GM12864 (cell line): ENCODE measurements around the gene RGS1.

Experiments
- DNase-seq: peaks from one replicate; pipeline ENCODE4 v3.0.0-alpha.2; 2011; ENCODE audit warnings: low read depth
- H3K4me3 ChIP-seq: 2 replicates; pipeline ENCODE4 v1.5.1; 2011; ENCODE audit warnings: mild to moderate bottlenecking, low read depth, low read length, control low read depth
- CTCF ChIP-seq: IDR thresholded peaks from 2 replicates; pipeline ENCODE4 v1.5.1; 2011; ENCODE audit warnings: low read depth, mild to moderate bottlenecking, moderate library complexity, low read length, control low read depth, inconsistent platforms; ENCODE audit errors: missing control alignments

RGS1 gene

GRCh38 chr1:192534666-192535065 is 40.9 kb upstream of the RGS1 start:
- no peak for TF ChIP-seq CTCF
- no peak for DNase-seq
- no peak overlapping the region for H3K4me3 ChIP-seq

GRCh38 chr1:192535916-192536664 is 39.5 kb upstream of the RGS1 start:
- H3K4me3 ChIP-seq: no peak overlapping the region
- DNase-seq: no peak
- no peak for TF ChIP-seq CTCF

GRCh38 chr1:192538407-192539296 is 36.9 kb upstream of the RGS1 start:
- no peak for TF ChIP-seq CTCF
- DNase-seq: no peak

GRCh38 chr1:192539297-192540092 is 36.1 kb upstream of the RGS1 start:
- no peak overlapping the region for H3K4me3 ChIP-seq

More at GRCh38 chr1:192538407-192539296, 36.9 kb upstream of the RGS1 start:
- no peak overlapping the region for H3K4me3 ChIP-seq

GRCh38 chr1:192543445-192543844 is 32.1 kb upstream of the RGS1 start:
- no peak for TF ChIP-seq CTCF
- no peak for DNase-seq
- H3K4me3 ChIP-seq: no peak overlapping the region

More at GRCh38 chr1:192539297-192540092, 36.1 kb upstream of the RGS1 start:
- no peak for TF ChIP-seq CTCF
- no peak for DNase-seq

- DNase-seq: no peak
- H3K4me3 ChIP-seq: no peak overlapping the region
- TF ChIP-seq CTCF: peak; percentile 41
Observed at GRCh38 chr1:192545896-192546521, 29.6 kb upstream of the RGS1 start.
